T-cell (primary cell): Measurements from ENCODE around the gene SVOP. TPM values are rescaled to one million over a fixed set of nuclear protein-coding genes. Genes with fewer than 3 reads are reported as not detected.
A peak's percentile ranks its signal among the peaks of the same experiment; 100 is the strongest.

Experiments used
- ATAC-seq, 4 experiments: fragments of 200-7000 bp in 3 of 4; fragments of 150-1000 bp in 1 of 4; cut with Tn5 transposase; replicated peaks in 1 of 4; 1 replicate in 3 of 4; 2 replicates in 1 of 4; pipeline ENCODE4 v1.10.0; 2021; ENCODE audit warnings: moderate library complexity in 3 of 4, mild to moderate bottlenecking in 2 of 4, moderate number of reproducible peaks in 1 of 4
- CTCF ChIA-PET, 2 donors: fragments of 300-600 bp; sonication (Branson Sonifier 250); formaldehyde crosslinking; loops; one replicate each; lab custom pipeline; 2022; ENCODE audit warnings: antibody characterized with exemption in 2 of 2; lab: Charles Lee
- POLR2A ChIA-PET, 2 donors: fragments of 300-600 bp; sonication (Branson Sonifier 250); formaldehyde crosslinking; loops; one replicate each; lab custom pipeline; 2022; ENCODE audit warnings: antibody characterized with exemption in 2 of 2; lab: Charles Lee
- DNase-seq, 35 experiments: peaks; one replicate each; pipeline versions ENCODE4 v3.0.0 to v3.0.0-alpha.2; 2013 to 2023
- H3K27ac ChIP-seq: one replicate; pipeline ENCODE4 v1.5.1; 2013; ENCODE audit warnings: low read length
- H3K27me3 ChIP-seq, 2 experiments: replicated peaks in 1 of 2; 1 replicate in 1 of 2; 2 replicates in 1 of 2; pipeline versions ENCODE4 v1.6.1 to v1.7.0; 2013; ENCODE audit warnings: low read length in 1 of 2, mixed read lengths in 1 of 2; ENCODE audit not compliant: control insufficient read depth in 2 of 2, insufficient read depth in 2 of 2; ENCODE audit errors: extremely low read depth in 1 of 2
- H3K36me3 ChIP-seq, 2 donors: 1 replicate in 1 of 2; 2 replicates in 1 of 2; pipeline versions ENCODE4 v1.6.1 to v1.7.0; 2013; ENCODE audit warnings: low read length in 1 of 2; ENCODE audit not compliant: control insufficient read depth in 2 of 2, insufficient read depth in 1 of 2; ENCODE audit errors: extremely low read depth in 1 of 2
- H3K4me1 ChIP-seq, 2 experiments: 1 replicate in 1 of 2; 2 replicates in 1 of 2; pipeline versions ENCODE4 v1.6.1 to v1.7.0; 2013; ENCODE audit warnings: low read length in 2 of 2, mixed read lengths in 1 of 2; ENCODE audit not compliant: insufficient read depth in 2 of 2, control insufficient read depth in 1 of 2; ENCODE audit errors: extremely low read depth in 1 of 2
- H3K4me3 ChIP-seq, 2 donors: 1 replicate in 1 of 2; 2 replicates in 1 of 2; pipeline versions ENCODE4 v1.5.1 to v1.7.0; 2013; ENCODE audit warnings: mild to moderate bottlenecking in 2 of 2, low read length in 1 of 2, moderate library complexity in 1 of 2; ENCODE audit not compliant: control insufficient read depth in 1 of 2; ENCODE audit errors: extremely low read depth in 1 of 2
- H3K9me3 ChIP-seq: 2 replicates; pipeline ENCODE4 v1.7.0; 2013
- H3K27ac Mint-ChIP-seq, 2 donors: one replicate each; pipeline ENCODE4 v1.8.0; 2020 to 2021; ENCODE audit warnings: mild to moderate bottlenecking in 2 of 2, mixed read lengths in 2 of 2
- H3K27me3 Mint-ChIP-seq, 2 donors: one replicate each; pipeline ENCODE4 v1.8.0; 2021 to 2022; ENCODE audit warnings: mixed read lengths in 2 of 2
- H3K36me3 Mint-ChIP-seq: one replicate; pipeline ENCODE4 v1.8.0; 2021; ENCODE audit warnings: mixed read lengths
- H3K4me1 Mint-ChIP-seq, 3 donors: one replicate each; pipeline ENCODE4 v1.8.0; 2020 to 2022; ENCODE audit warnings: mixed read lengths in 3 of 3, mild to moderate bottlenecking in 1 of 3
- H3K4me3 Mint-ChIP-seq, 3 donors: one replicate each; pipeline ENCODE4 v1.8.0; 2020 to 2022; ENCODE audit warnings: mild to moderate bottlenecking in 3 of 3, mixed read lengths in 3 of 3, moderate library complexity in 3 of 3
- H3K9me3 Mint-ChIP-seq, 3 donors: one replicate each; pipeline ENCODE4 v1.8.0; 2020 to 2022; ENCODE audit warnings: mixed read lengths in 3 of 3
- WGBS: methylation state at CpG from one replicate; pipeline ENCODE4 v1.1.5; 2013; ENCODE audit warnings: missing lambda C conversion rate; ENCODE audit not compliant: insufficient coverage; 5-methylcytosine and 5-hydroxymethylcytosine counted together
- total RNA-seq, 35 experiments: library from RNA in 6 of 35; stranded (reverse) in 6 of 35; fragments of 120-200 nt in 1 of 35; gene quantifications; one replicate each; pipeline versions ENCODE4 v1.2.1 to v1.2.4 and lab custom pipeline; 2013 to 2026

SVOP gene
- total RNA-seq, 5 donors from 2014 or later (not counting 1 experiment from before 2014, with no cell fraction given) = not detected

DNA sequence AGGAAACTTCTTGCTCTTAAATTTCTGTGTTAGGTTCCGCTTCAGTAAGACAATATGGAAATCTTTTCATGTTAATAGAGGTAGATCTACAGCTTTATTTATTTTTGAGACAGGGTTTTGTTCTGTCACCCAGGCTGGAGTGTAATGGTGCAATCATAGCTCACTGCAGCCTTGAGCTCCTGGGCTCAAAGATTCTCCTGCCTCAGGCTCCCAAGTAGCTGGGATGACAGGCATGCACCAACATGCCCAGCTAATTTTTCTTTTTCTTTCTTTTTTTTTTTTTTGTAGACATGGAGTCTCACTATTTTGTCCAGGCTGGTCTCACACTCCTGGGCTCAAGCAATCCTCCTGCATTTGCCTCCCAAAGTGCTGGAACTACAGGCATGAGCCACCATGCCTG lies 70.9 kb downstream of the SVOP start:
- no peaks in the 10 kb centered on the region for H3K36me3 Mint-ChIP-seq
- Histone ChIP-seq H3K9me3 (no peaks in the 10 kb centered on the region), H3K27me3 (no peaks in the 10 kb centered on the region), H3K27ac (no peak overlapping the region), H3K4me1 (peaks cover 0 to 3% of the 10 kb centered on the region in 2 experiments), H3K36me3 (no peaks in the 10 kb centered on the region), H3K4me3 (no peak overlapping the region)
- ChIA-PET POLR2A (interaction anchor here in 1 of 2 donors (0.6 kb wide), 1 partner anchor 66 kb away, joined by 5 read pairs; no protein-coding TSS in a partner anchor), CTCF (interaction anchor here (0.6 to 1.6 kb wide), 5 partner anchors 8 to 286 kb away, joined by 3 to 20 read pairs (median 3); no protein-coding TSS in a partner anchor)
- peaks cover 9 to 14% of the 10 kb centered on the region in 2 donors for H3K27me3 Mint-ChIP-seq
- DNase-seq (no peak), ATAC-seq (no peak)
- H3K4me1 Mint-ChIP-seq = peaks cover 0 to 8% (median 7%) of the 10 kb centered on the region in 3 donors
- no peak overlapping the region for H3K27ac Mint-ChIP-seq
- no CpG with 5 or more reads among the region's 1 CpG for WGBS
- H3K4me3 Mint-ChIP-seq = no peak overlapping the region
- peaks cover 0 to 9% (median 7%) of the 10 kb centered on the region in 3 donors for H3K9me3 Mint-ChIP-seq

DNA sequence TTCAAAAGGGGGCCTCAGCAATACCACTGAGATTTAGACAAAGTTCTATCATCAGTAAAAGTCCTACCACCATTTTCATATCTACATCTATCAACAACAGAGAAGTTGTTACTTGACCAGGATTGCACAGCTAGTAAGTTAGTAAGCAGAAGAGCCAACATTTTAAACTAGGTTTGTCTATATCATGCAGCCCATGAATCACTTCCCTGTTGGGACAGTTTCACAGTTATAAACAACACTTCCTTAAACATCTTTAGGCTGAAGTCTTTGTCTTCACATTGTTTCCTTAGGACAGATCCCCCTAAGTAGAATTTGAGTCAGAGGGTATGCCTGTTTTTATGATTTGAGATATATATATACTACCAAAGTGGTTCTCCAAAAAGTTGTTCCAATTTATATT lies 72.5 kb downstream of the SVOP start:
- no peak for DNase-seq
- Mint-ChIP-seq H3K4me1 (peaks cover 0 to 8% (median 7%) of the 10 kb centered on the region in 3 donors), H3K36me3 (no peaks in the 10 kb centered on the region), H3K4me3 (no peak overlapping the region), H3K27me3 (peaks cover 10 to 14% of the 10 kb centered on the region in 2 donors), H3K27ac (no peak overlapping the region), H3K9me3 (peaks cover 0 to 9% (median 7%) of the 10 kb centered on the region in 3 donors)
- Histone ChIP-seq H3K4me1 (peaks cover 0 to 3% of the 10 kb centered on the region in 2 experiments), H3K4me3 (no peak overlapping the region), H3K36me3 (no peaks in the 10 kb centered on the region), H3K9me3 (no peaks in the 10 kb centered on the region), H3K27me3 (no peaks in the 10 kb centered on the region), H3K27ac (no peak overlapping the region)
- no peak for ATAC-seq
- CTCF ChIA-PET = interaction anchor here in 1 of 2 donors (1.6 kb wide), 1 partner anchor 8 kb away, joined by 3 read pairs; no protein-coding TSS in a partner anchor
- POLR2A ChIA-PET = no interaction called here

GRCh38 chr12:108947097-108947496 lies 73.8 kb downstream of the SVOP start:
- H3K27me3 Mint-ChIP-seq = peaks cover 10 to 11% of the 10 kb centered on the region in 2 donors
- Histone ChIP-seq H3K27ac (no peak overlapping the region), H3K4me3 (no peak overlapping the region), H3K36me3 (no peaks in the 10 kb centered on the region), H3K4me1 (peaks cover 0 to 3% of the 10 kb centered on the region in 2 experiments), H3K27me3 (peaks cover 0 to 2% of the 10 kb centered on the region in 2 experiments), H3K9me3 (no peaks in the 10 kb centered on the region)
- no CpG with 5 or more reads among the region's 1 CpG for WGBS
- H3K4me1 Mint-ChIP-seq = peaks cover 0 to 8% (median 7%) of the 10 kb centered on the region in 3 donors
- ChIA-PET POLR2A (no interaction called here), CTCF (interaction anchor here (1.0 to 1.1 kb wide), 2 partner anchors 108 to 286 kb away, joined by 4 read pairs; no protein-coding TSS in a partner anchor)
- DNase-seq (no peak), ATAC-seq (no peak)
- no peaks in the 10 kb centered on the region for H3K36me3 Mint-ChIP-seq
- H3K9me3 Mint-ChIP-seq = peaks cover 0 to 9% (median 7%) of the 10 kb centered on the region in 3 donors
- no peak overlapping the region for H3K4me3 Mint-ChIP-seq
- no peak overlapping the region for H3K27ac Mint-ChIP-seq

DNA sequence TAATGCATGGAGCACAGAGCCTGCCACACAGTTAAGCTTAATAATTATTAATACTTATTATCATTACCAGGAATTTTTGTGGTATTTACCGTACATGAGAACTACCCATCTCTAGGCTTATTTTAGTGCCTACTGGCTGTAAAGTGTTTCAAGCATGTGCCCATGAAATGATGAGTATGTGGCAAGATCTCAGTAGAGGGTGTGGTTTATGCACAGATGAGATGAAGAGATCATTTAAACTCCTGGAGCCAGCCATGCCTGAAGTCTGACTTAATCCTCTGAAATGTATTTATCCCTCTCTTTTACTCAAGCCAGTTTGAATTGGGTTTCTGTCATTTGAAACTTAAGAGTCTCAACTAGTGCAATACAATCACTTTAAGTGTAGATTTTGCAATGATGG lies 80.7 kb downstream of the SVOP start:
- H3K4me3 Mint-ChIP-seq = no peak overlapping the region
- H3K27ac Mint-ChIP-seq = no peak overlapping the region
- no peaks in the 10 kb centered on the region for H3K36me3 ChIP-seq
- peaks cover 4 to 6% of the 10 kb centered on the region in 2 donors for H3K27me3 Mint-ChIP-seq
- ChIA-PET POLR2A (interaction anchor here in 1 of 2 donors (0.6 kb wide), 1 partner anchor 628 kb away, joined by 5 read pairs; no protein-coding TSS in a partner anchor), CTCF (interaction anchor here in 1 of 2 donors (1.1 kb wide), 1 partner anchor 9 kb away, joined by 3 read pairs; no protein-coding TSS in a partner anchor)
- H3K36me3 Mint-ChIP-seq = no peaks in the 10 kb centered on the region
- H3K4me1 ChIP-seq = no peaks in the 10 kb centered on the region
- ATAC-seq (no peak), DNase-seq (no peak)
- no peaks in the 10 kb centered on the region for H3K9me3 Mint-ChIP-seq
- peaks cover 0 to 10% of the 10 kb centered on the region in 2 experiments for H3K27me3 ChIP-seq
- no peak overlapping the region for H3K27ac ChIP-seq
- no CpG with 5 or more reads among the region's 1 CpG for whole genome bisulfite sequencing
- no peaks in the 10 kb centered on the region for H3K9me3 ChIP-seq
- H3K4me1 Mint-ChIP-seq = peaks cover 0 to 3% (median 0%) of the 10 kb centered on the region in 3 donors
- H3K4me3 ChIP-seq = no peak overlapping the region

DNA sequence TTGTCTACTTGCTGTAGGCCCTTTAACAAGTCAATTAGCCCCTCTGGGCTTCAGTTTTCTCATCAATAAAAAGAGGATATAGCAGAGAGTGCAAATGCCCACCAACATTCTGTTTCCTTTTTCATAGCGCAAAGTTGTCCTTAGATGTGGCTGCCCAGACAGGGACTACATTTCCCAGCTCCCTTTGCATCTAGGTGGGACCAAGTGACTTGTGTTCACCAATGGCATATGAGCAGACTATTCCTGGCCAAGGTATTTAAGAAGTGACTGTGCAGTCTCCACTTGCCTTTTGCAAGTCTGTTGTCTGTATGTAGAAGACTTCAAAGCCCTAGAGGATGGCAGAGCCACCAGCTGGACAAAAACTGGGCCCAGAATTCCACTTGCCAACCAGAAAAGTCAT lies 81.3 kb downstream of the SVOP start:
- POLR2A ChIA-PET = interaction anchor here in 1 of 2 donors (0.6 kb wide), 1 partner anchor 629 kb away, joined by 5 read pairs; no protein-coding TSS in a partner anchor
- ATAC-seq (peak; percentile 60 to 84 (median 72)), DNase-seq (peak in 10 of 35 experiments; percentile 4 to 42 (median 8))
- WGBS = no CpG with 5 or more reads among the region's 1 CpG
- H3K27me3 ChIP-seq = peaks cover 0 to 10% of the 10 kb centered on the region in 2 experiments
- Mint-ChIP-seq H3K36me3 (no peaks in the 10 kb centered on the region), H3K4me1 (peaks cover 0 to 3% (median 0%) of the 10 kb centered on the region in 3 donors), H3K27ac (no peak overlapping the region), H3K4me3 (no peak overlapping the region), H3K27me3 (peaks cover 2 to 6% of the 10 kb centered on the region in 2 donors), H3K9me3 (no peaks in the 10 kb centered on the region)
- no peaks in the 10 kb centered on the region for H3K4me1 ChIP-seq
- no peak overlapping the region for H3K4me3 ChIP-seq
- H3K27ac ChIP-seq = no peak overlapping the region
- CTCF ChIA-PET = interaction anchor here in 1 of 2 donors (1.1 kb wide), 1 partner anchor 10 kb away, joined by 3 read pairs; no protein-coding TSS in a partner anchor
- no peaks in the 10 kb centered on the region for H3K36me3 ChIP-seq
- H3K9me3 ChIP-seq = no peaks in the 10 kb centered on the region

GRCh38 chr12:108938247-108938924 lies 82.5 kb downstream of the SVOP start:
- peaks cover 0 to 3% (median 0%) of the 10 kb centered on the region in 3 donors for H3K4me1 Mint-ChIP-seq
- WGBS = 84% methylated on average over 10 of the region's 13 CpGs
- ChIA-PET CTCF (interaction anchor here in 1 of 2 donors (0.6 kb wide), 1 partner anchor 28 kb away, joined by 9 read pairs; no protein-coding TSS in a partner anchor), POLR2A (no interaction called here)
- Histone ChIP-seq H3K36me3 (no peaks in the 10 kb centered on the region), H3K9me3 (no peaks in the 10 kb centered on the region), H3K4me3 (no peak overlapping the region), H3K4me1 (no peaks in the 10 kb centered on the region), H3K27ac (no peak overlapping the region), H3K27me3 (peaks cover 0 to 10% of the 10 kb centered on the region in 2 experiments)
- H3K36me3 Mint-ChIP-seq = no peaks in the 10 kb centered on the region
- no peak overlapping the region for H3K4me3 Mint-ChIP-seq
- no peaks in the 10 kb centered on the region for H3K9me3 Mint-ChIP-seq
- H3K27me3 Mint-ChIP-seq = peaks cover 2 to 6% of the 10 kb centered on the region in 2 donors
- H3K27ac Mint-ChIP-seq = no peak overlapping the region
- DNase-seq = no peak
- no peak for ATAC-seq
